Raji (cell line): ENCODE measurements around the gene TMA7B.

ENCODE experiments used
- POLR2A ChIP-seq: IDR thresholded peaks from 2 replicates; pipeline ENCODE4 v1.6.1; 2011; ENCODE audit warnings: low read depth, low read length, control low read depth; ENCODE audit not compliant: insufficient read depth

Gene TMA7B

DNA sequence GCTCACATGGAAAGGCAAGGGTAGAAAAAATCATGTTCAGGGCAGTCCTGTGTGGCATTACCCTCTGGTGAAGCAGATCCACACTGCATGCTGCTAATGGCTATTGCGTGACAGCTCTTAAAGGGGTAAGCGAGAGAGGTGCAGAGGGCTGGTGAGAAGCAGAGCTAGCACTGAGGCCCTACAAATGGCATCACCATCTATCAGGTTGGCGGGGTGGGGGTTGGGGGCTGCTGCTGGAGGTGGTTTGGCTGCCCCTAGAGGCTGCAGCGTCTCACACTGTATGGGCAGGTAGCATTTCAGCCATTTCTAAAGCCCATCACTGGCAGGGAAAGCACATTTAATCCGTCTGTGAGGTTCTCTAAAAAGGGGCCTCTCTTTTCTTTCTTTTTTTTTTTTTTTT, 16.9 kb upstream of the TMA7B start:
- TF ChIP-seq POLR2A = no peak

DNA sequence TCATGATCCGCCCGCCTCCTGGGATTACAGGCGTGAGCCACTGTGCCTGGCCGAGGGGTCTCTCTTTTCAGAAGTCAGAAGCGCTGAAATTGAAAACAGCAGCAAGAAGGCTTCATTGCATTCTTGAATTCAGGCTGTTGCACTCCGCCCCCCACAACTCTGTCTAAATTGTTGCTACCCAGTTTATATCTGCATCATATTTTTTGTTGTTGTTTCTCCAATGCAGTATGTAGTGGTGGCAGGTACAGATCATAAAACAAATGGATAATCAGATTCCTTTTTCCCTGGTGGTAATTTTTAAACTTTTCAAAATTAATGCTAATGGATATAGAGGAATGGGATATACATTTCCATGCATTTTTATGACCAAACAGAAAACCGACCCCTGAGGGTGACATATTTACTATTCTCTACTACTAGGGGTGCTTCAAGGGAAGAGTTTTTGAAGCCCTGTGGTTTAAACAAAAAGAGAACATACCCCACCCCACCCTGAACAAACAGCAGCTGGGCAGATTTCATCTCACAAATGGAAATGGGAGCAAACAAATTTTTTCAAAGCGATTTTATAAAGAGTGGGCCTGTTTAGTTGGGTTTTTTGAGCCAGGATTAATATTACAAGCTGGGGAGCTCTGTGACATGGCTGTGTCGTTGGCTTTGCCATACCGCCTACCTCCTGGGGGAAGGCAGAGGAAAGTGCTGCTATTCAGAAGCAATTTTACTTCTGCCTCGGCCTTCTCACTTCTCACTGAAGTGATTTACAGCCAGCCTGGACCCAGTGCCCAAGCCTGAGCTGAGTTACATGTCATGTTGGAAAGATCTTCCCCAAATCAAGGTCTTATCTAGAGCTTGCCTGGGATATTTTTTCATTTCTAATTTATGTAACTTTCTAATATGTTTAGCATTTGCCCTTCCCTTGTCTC, 16.0 kb upstream of the TMA7B start:
- no peak for TF ChIP-seq POLR2A

DNA sequence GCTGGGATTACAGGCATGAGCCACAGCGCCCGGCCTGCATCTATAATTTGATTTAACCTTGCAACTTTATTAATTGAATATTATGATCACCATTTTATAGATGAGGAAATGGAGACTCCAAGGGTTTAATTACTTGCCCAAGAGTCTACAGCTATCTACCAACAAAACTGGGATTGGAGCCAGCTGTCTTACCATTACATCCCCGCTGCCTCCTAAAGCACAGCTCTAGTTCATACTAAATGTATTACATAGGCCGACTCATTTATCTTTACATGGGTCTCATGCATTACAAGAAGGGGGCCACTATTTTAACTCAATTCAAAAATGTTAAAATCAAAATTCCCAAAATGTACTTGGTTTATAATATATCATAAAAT, 14.1 kb upstream of the TMA7B start:
- TF ChIP-seq POLR2A = no peak

DNA sequence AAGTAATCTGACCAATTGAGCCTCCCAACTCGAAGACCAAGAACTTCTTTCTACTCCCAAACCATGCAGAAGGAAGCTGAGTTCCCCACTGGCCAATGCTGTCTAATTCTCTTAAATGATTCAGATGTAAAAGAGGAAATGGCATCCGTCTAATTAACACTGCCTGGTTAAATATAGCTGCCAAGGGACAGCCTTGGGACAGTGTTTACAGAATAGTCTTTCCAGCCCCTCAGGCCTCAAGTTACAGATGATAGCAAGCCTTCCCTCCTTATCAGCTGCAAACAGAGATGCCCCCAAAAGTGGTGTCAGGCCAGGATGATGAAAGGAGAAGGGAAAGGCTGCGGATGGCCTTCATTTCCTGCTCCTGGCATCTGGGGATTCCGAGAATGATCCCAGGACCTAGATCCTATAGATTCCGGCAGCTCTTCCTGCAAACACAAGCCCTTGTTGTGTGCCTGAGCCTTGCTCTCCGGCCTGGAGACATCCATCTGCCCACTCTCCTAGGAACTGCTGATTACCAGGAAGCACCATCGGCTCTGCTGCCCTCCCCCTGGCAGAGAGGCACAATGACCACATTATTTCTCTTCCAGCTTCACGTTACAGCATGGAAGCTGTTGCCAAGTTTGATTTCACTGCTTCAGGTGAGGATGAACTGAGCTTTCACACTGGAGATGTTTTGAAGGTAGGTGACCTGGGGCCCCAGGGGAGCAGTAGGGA, 13.5 kb upstream of the TMA7B start:
- no peak for TF ChIP-seq POLR2A

DNA sequence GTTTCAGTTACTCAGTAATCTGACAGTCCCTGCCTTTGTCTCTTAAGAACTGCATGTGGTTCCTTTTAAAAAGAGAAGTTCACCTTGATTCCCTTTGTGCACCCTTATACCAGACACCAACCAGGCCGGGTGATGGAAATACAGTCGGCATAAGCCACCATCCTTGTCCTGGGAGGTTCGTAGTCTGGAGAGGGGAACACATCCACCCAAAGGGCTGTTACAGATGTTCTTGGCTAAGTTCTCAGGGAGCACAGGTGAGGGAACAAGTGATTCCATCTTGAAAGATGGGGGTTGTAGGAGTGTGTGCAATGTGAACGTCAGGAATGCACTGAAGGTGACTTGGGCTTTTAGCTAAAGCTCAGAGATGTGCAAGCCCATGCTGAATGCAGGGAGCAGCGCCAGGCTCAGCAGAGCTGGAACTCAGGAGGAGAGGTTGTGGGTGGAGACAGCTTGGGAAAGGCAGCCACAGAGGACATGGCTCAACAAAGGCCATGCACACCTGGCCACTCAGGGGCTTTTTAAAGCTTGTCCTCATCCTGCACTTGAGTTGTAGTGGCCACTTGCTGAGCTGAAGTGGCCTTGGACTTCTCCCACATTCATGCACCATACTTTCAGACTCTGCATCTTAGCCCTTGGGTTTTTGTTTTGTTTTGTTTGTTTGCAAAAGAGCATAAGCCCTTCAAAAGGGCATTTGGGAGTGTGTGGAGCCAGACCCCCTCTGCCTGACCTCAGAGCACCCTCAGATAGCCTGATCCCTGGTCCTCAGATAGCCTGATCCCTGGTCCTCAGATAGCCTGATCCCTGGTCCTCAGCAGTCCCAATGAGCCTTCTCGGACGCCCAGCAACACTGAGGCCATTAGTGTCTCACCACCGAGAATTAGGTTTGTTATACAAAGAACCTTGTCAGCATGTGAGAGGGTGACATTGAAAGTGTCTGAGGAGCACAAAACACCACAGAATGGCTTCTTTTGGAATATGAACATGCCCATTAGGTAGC, 12.7 kb upstream of the TMA7B start:
- TF ChIP-seq POLR2A = no peak

DNA sequence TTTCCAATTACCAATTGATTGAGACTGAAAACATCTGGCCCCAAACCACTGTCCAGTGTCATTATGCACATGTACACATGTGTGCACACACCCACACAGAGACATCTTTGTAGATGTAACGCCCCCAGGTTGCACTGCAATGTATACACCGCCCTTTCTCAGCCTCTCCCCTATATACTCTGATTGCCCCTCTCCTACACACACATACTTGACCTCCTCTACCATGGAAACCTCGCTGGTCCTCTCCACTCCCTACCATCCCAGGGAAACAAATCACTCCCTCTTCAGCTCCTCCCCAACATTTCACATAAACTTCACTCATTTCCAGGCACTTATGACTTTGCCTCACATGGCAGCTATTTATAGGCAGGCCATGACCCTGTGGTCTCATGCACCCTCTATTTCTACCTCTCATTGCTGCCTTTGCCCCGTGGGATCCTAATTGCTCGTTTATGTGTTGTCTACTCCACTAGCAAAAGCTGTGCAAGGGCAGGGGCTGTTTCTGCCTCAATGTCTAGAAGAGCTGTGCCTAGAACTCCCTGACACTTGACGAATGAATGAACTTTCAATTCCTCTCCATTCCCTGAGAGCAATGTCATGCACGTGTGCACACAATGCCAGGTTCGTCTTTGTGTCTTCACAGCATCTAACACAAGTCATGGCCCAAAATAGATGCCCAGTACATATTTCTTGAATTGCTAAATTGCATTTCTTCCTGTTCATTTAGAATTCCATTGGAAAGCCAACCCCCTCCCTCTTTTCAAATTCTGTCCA, 10.0 kb upstream of the TMA7B start:
- no peak for TF ChIP-seq POLR2A

DNA sequence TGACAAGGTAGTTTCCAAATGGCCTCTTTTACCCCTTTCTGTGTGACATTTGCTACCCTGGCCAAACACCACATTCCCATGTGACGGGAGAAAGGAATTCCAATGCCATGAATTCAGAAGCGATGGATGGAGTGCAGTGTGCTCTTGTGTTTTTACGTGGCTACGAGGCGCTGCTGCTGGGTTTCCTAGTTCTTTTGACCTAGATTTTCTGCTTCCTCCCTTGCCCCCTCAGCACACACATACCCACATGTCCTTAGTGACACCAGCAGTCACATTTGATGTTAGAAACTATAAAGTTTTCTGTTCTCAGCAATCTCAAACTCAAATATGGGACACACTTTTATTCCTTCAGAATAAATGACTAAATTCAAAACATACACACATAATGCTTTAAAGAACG, 7.8 kb upstream of the TMA7B start:
- no peak for TF ChIP-seq POLR2A

DNA sequence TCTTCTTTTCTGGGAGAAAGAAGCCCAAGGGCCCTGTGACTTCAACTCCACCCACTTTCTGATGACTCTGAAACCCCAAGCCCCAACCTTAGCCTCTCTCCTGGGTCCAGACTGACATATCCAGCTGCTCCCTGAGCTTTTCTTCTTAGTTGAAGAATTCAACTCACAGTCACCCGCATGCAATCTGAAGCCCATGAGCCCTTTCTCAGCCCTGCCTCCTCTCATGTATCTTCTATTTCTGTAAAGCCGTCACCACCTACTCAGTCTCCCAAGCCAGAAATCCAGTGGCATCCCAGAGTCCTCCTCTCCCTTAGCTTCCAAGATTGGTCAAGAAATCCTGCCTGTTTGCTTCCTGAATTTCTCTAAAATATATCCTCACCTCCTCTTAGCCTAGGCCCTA, 7.1 kb upstream of the TMA7B start:
- no peak for TF ChIP-seq POLR2A

DNA sequence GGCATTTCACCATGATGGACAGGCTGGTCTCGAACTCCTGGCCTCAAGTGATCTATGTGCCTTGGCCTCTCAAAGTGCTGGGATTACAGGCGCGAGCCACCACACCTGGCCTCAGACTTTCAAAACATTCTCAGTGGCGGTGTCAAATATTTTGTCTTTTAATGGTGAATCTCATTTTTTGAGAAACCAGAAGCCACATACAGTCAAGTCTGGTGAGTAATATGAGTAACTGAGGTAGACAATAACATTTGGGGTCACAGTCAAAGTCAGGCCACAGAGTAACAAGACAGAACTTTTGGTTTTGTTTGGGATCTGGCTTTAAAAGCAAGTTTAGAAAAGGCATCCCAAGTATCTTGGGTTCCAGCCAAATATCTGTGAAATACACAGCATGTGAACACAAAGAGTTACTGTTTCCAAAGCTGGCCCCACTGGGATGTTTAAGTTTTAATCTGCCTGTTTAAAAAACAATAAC, 5.6 kb upstream of the TMA7B start:
- TF ChIP-seq POLR2A = no peak

DNA sequence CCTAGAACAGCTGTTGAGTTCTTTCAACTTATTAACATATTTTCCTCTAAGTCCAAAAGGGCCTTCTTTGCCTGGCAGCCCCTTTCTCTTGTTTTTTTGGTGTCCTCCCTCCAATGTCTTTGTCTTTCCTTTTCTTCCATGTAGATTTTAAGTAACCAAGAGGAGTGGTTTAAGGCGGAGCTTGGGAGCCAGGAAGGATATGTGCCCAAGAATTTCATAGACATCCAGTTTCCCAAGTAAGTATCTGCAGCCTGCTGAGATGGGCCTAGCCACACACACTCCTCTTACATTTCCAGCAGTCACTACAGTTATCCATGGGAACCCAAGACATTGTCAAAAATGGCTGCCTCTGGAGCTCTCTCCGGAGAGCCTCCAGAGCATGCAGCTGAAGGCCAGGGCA, 4.5 kb upstream of the TMA7B start:
- TF ChIP-seq POLR2A = no peak

DNA sequence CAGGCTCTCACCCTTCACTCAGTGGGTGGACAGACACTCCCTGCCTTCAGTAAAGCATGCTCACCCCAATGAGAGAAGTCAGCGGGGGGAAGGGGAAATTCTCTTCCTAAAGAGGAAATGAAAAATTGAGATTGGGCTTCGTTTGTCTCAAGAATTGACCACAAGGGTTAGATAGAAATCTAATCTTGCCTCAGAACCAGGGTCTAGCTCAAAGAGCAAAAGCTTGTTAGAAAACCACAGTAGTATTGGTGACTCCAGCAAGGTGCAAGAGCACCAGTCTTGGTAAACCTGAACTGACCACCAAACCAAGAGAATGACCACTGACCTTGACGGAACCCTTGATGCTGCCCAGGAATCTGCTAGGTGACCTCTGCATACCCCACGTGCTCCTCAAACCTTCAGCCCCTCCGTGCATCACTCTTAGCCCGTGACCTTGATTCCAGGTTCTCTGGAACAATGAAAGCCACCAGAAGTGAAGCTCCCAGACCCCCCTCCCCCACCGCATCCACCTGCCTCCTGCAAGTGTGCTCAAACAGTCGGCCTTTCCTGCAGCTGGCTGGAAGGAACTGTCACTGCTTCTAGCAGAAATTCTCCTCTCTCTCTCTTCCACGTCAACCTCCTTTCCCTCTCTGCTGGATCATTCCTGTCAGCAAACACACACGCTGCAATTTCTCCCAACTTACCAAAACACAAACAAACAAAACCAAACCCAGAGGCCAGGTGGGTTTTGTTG, 3.1 kb upstream of the TMA7B start:
- no peak for TF ChIP-seq POLR2A

DNA sequence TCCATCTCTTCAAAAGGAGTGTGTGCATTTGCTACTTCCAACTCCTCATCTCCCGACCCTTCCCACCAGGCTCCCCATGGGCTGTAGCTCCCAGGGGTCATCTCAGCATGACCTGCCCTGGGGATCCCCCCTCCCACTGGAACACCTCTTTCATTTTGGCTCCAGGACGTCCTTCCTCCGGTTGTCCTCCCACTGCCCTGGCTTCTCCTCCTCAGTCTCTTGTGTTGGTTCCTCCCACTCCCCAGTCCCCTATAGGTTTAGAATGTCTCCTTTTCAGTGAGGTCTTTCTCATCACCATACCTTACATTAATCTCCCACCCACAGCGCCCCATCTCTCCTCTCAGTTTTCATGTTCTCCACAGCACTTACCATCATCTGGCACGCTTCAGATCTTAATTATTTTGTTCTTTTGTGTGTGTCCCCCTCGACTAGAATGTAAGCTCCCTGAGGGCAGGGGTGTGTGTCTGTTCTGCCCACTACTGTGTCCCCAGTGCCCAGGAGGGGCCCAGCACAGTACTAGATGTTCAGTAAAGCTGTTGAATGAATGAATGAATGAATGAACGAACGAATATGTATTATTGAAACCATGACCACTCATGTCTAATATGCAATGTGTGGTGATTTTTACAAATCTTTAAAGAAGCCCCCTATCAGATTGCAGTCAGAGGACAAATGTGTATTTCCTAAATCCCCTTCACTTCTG, 2.0 kb upstream of the TMA7B start:
- TF ChIP-seq POLR2A = no peak

DNA sequence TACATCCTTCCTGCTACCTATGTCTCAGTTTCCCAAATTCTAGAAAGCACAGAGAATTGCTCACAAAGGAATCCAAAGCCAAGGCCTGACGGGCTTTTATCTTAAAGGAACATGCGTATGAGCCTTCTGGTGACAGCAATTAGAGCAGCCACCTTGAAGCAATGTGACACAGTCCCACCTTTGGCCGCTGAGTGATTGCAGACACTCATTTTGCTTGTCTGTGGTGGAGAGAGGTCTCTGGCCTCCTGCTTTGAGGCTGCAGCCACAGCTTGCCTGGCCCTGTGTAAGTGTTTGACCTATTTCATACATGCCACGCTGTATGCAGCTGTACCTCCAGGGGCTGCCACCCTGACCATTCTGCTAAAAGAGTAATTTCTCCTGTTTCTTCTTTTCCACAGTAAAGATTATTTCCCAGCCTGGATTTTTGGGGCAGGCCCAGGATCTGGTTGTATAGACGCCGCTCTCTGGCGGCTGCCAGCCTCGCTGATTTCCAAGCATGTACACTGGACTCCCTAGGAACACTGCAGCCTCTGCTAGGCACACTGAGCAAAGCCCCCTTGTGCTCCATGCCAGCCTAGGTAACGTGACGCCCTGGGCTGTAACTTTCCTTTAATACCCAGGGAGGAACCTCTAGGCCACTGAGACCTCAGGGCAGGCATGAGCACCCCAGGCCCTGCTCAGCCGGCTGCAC, 1.1 kb upstream of the TMA7B start:
- no peak for TF ChIP-seq POLR2A
